Measurements from ENCODE around the gene ITPR2.
A peak's percentile ranks its signal among the peaks of the same experiment; 100 is the strongest.
"Not testable (repeated sequence)": the region's sequence is repeated elsewhere in the genome, so short reads cannot be mapped to it uniquely, and the experiment has no call there.

ITPR2 gene

GRCh38 chr12:26431211-26431610, 401.8 kb downstream of the ITPR2 start:
- no peak for TF ChIP-seq CTCF (IDR thresholded peaks at IDR 0.05; ENCODE audit: unreplicated experiment in 3 of 3)
- Mint-ChIP-seq H3K36me3 (ENCODE audit: low read depth) (no peaks in the 10 kb centered on the region), H3K4me3 (peak overlapping the region in 1 of 3 experiments; percentile 41), H3K27ac (peak overlapping the region in 1 of 3 experiments; percentile 33), H3K27me3 (ENCODE audit: low read depth) (no peaks in the 10 kb centered on the region), H3K4me1 (peaks cover 11% of the 10 kb centered on the region), H3K9me3 (no peaks in the 10 kb centered on the region)

GRCh38 chr12:26430596-26430995, 402.4 kb downstream of the ITPR2 start:
- H3K27ac Mint-ChIP-seq; H3K27me3 Mint-ChIP-seq (ENCODE audit: low read depth); H3K36me3 Mint-ChIP-seq (ENCODE audit: low read depth); H3K4me3 Mint-ChIP-seq; H3K9me3 Mint-ChIP-seq: not testable (repeated sequence)
- H3K4me1 Mint-ChIP-seq = peaks cover 16% of the 10 kb centered on the region

GRCh38 chr12:26429070-26429691, 403.8 kb downstream of the ITPR2 start:
- Mint-ChIP-seq H3K4me1 (peaks cover 16% of the 10 kb centered on the region), H3K36me3 (ENCODE audit: low read depth) (no peaks in the 10 kb centered on the region), H3K9me3 (no peaks in the 10 kb centered on the region), H3K27ac (no peak overlapping the region), H3K27me3 (ENCODE audit: low read depth) (no peaks in the 10 kb centered on the region), H3K4me3 (no peak overlapping the region)
- no peak for TF ChIP-seq CTCF (IDR thresholded peaks at IDR 0.05; ENCODE audit: unreplicated experiment in 3 of 3)

- H3K9me3 Mint-ChIP-seq = no peaks in the 10 kb centered on the region
- no peak overlapping the region for H3K27ac Mint-ChIP-seq
- no peak for TF ChIP-seq CTCF (IDR thresholded peaks at IDR 0.05; ENCODE audit: unreplicated experiment in 3 of 3)
- H3K4me3 Mint-ChIP-seq = no peak overlapping the region
- no peaks in the 10 kb centered on the region for H3K36me3 Mint-ChIP-seq (ENCODE audit: low read depth)
- peaks cover 16% of the 10 kb centered on the region for H3K4me1 Mint-ChIP-seq
- H3K27me3 Mint-ChIP-seq (ENCODE audit: low read depth) = no peaks in the 10 kb centered on the region
These were observed 404.6 kb downstream of the ITPR2 start for GRCh38 chr12:26428420-26428819.

- no peaks in the 10 kb centered on the region for H3K36me3 Mint-ChIP-seq (ENCODE audit: low read depth)
- H3K4me3 Mint-ChIP-seq = no peak overlapping the region
- no peaks in the 10 kb centered on the region for H3K9me3 Mint-ChIP-seq
- H3K27ac Mint-ChIP-seq = no peak overlapping the region
- peaks cover 11% of the 10 kb centered on the region for H3K4me1 Mint-ChIP-seq
- no peak for TF ChIP-seq CTCF (IDR thresholded peaks at IDR 0.05; ENCODE audit: unreplicated experiment in 3 of 3)
- H3K27me3 Mint-ChIP-seq (ENCODE audit: low read depth) = no peaks in the 10 kb centered on the region
These were observed 406.3 kb downstream of the ITPR2 start for GRCh38 chr12:26426652-26427051.

- no peaks in the 10 kb centered on the region for H3K9me3 Mint-ChIP-seq
- peaks cover 5% of the 10 kb centered on the region for H3K4me1 Mint-ChIP-seq
- no peaks in the 10 kb centered on the region for H3K36me3 Mint-ChIP-seq (ENCODE audit: low read depth)
- no peak for TF ChIP-seq CTCF (IDR thresholded peaks at IDR 0.05; ENCODE audit: unreplicated experiment in 3 of 3)
- H3K27ac Mint-ChIP-seq = no peak overlapping the region
- H3K27me3 Mint-ChIP-seq (ENCODE audit: low read depth) = no peaks in the 10 kb centered on the region
- no peak overlapping the region for H3K4me3 Mint-ChIP-seq
These were observed 407.3 kb downstream of the ITPR2 start for GRCh38 chr12:26425587-26426260.

All from nephron (organoid).